ENCODE data around the gene STPG4.

GRCh38 chr2:47155091-47155876 is at the start of gene STPG4:
- TF ChIP-seq FOXJ3 (CRISPR knock-in tag; IDR thresholded peaks at IDR 0.05), result no peak
- TF ChIP-seq REST (IDR thresholded peaks at IDR 0.05; ENCODE audit: low read depth, low read length), result no peak
- TF ChIP-seq CHD2 (IDR thresholded peaks at IDR 0.05; ENCODE audit: low read length, partially characterized antibody), result no peak
- TF ChIP-seq RCOR1 (IDR thresholded peaks at IDR 0.05; ENCODE audit: low read length), result no peak
- TF ChIP-seq MXI1 (IDR thresholded peaks at IDR 0.05; ENCODE audit: low read depth, low read length), result no peak
- no peak for TF ChIP-seq MAX (IDR thresholded peaks at IDR 0.05; ENCODE audit: low read depth)
- no peak for TF ChIP-seq USF2 (IDR thresholded peaks at IDR 0.05; ENCODE audit: borderline replicate concordance, low read depth, low read length)
- no peak for TF ChIP-seq EP300 (IDR thresholded peaks at IDR 0.05; ENCODE audit: borderline replicate concordance in 1 of 2, low read depth in 1 of 2, low read length in 1 of 2)
- no peak for TF ChIP-seq CTCF (IDR thresholded peaks at IDR 0.05)
- no peak for TF ChIP-seq JUND (IDR thresholded peaks at IDR 0.05)
- no peak for TF ChIP-seq POLR2AphosphoS5 (IDR thresholded peaks at IDR 0.05; ENCODE audit: low read depth, low read length)
- TF ChIP-seq TCF12 (IDR thresholded peaks at IDR 0.05), result no peak

All from SK-N-SH (cell line).